HG03060 (cell line): ENCODE results near the gene NOTCH2.
"Not testable (repeated sequence)": the region's sequence is repeated elsewhere in the genome, so short reads cannot be mapped to it uniquely, and the experiment has no call there.

ENCODE experiments used
- ATAC-seq: cut with Tn5 transposase; IDR thresholded peaks from one replicate; pipeline ENCODE4 v1.9.1; 2021; ENCODE audit warnings: low read depth, moderate number of reproducible peaks; ENCODE audit not compliant: unreplicated experiment

NOTCH2 gene

GRCh38 chr1:119977113-119977736, 92.2 kb downstream of the NOTCH2 start:
- ATAC-seq = not testable (repeated sequence)

DNA sequence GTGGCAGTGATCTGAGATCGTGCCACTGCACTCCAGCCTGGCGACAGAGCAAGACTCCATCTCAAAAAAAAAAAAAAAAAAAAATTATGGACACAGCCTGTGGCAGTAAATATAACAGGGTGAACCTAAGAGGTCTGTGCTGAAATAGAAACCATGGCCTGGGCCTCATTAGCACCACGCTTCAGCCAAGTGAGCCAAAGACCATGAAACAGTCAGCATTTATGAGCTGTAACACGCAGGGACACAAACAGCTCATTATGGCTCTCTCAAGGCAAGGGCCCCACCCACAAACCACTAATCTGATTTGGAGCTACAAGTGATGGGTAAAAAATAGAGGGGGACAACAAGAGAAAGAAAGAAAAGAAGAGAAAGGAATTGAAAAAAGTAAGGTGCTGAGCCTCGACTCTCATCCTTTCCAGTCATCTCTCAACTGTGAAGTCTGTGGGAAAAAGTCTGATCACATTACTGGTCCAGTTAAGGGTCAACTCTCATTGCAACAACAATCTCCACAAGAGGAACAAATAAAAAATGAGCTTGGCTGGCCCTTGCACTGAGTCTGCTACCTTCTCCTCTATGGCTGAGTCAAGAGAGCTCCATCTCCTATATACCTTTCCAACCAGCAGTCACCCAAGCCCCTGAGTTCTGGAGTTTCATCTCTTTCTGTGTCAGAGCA, 93.7 kb downstream of the NOTCH2 start:
- not testable (repeated sequence) for ATAC-seq

DNA sequence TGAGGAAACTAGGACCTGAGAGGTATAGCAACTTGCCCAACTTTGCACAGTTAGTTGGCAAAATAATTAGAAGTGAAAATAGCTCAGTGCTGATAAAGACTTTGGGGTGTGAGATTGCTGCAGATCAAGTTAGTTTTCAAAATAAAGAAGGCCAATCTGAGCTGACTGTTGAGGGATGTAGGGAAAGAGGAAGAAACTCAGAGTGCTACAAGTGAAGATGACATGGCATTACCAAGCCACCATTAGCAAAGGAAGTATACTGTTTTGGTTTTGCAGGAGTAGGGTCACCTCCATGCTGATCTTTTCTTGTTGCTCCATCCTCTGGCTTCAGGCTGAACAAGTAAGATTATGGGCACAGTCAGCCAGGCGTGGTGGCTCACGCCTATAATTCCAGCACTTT, 94.5 kb downstream of the NOTCH2 start:
- ATAC-seq = no peak

DNA sequence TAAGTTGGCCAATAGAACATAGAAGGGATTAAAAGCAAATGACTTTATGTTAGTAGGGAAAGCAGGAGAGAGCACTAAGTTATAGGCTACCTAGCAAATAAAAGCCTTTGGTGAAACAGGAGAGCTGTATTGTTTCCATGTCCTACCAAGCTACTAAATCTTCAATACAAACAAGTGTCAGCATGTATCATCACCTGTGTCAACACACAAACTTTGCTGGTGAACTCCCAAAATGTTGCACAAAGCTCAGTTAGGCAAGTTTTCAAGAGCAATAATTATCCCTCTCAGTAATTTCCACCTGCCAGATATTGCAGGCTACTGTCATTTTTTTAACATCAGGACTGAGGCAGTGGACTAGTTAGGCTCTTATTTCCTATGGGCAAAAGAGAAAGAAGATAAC, 95.4 kb downstream of the NOTCH2 start:
- ATAC-seq = no peak

DNA sequence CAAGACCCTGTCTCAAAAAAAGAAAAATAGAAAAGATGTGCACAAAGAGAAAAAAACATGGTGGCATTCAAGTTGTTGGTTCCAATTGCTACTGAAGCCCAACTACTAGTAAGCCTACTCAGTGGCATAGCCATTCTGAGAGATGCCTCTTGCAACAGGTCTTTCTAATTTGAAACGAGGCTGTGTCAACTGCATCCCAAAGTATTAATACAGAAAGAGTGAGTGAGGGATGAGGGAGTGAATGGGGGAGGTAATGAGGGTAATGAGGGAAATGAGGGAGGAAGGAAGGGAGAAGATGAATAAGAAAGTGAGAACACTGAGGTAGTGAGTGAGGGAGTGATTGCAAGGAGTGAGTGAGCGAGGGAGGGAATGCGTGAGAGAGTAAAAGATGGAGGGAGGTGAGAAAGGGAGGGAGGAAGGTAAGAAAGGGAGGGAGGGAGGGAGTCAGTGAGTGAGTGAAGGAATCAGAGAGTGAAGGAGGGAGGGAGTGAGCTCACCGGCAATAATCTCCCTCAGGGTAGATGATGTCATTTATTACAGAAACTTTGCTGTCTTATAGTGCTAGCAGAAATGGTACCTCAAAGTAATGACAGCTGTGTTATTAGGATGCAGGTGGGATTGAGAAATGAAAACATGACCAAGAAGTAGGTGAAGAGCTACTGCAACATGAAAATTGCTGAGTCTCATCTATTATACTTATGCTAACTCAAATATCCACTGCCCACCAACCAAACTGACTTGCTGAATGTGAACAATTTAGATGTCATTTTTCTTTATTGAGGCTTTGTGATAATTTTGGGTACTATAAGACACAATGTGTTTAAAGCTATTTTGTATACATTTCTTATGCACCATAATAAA, 97.5 kb downstream of the NOTCH2 start:
- ATAC-seq = no peak

- no peak for ATAC-seq
Observed at GRCh38 chr1:119968601-119969000, 100.9 kb downstream of the NOTCH2 start.

DNA sequence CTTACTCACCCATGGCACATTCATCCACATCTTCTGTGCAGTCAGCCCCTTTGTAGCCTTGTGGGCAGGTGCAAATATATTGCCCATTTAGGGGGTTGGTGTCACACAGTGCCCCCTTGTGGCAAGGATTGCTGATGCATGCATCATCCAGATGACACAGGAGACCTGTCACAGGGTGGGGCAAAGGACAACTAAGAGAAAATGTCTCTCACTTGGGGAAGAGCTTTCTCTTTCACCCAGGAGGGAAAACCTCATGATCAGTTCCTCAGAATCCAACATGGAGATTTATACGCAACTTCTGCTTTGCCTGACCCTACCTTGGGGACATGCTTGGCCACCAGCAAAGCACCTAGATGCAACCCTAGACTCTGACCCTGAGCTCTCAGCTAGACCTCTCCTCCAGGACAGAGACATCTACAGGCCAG, 101.4 kb downstream of the NOTCH2 start:
- no peak for ATAC-seq

GRCh38 chr1:119966681-119967080, 102.8 kb downstream of the NOTCH2 start:
- no peak for ATAC-seq

DNA sequence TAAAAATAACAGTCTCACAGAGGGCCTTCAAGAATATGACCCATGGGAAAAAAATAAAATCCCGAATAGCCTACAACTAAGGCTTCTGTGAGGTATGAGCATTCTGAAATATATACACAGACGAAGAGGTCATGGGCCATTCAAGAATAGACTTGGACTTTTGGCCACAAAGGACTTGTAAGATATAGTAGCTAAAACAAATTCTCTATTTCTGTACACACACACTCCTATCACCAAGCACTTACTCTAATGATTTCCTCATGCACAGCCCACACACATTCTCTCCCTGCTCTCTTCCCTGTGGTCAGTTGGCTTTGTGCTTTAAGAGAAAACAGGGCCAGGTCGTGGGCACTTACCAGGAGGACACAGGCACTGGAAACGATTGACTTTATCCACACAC, 103.4 kb downstream of the NOTCH2 start:
- no peak for ATAC-seq

- ATAC-seq = no peak
Observed at GRCh38 chr1:119964673-119965363, 104.6 kb downstream of the NOTCH2 start.

DNA sequence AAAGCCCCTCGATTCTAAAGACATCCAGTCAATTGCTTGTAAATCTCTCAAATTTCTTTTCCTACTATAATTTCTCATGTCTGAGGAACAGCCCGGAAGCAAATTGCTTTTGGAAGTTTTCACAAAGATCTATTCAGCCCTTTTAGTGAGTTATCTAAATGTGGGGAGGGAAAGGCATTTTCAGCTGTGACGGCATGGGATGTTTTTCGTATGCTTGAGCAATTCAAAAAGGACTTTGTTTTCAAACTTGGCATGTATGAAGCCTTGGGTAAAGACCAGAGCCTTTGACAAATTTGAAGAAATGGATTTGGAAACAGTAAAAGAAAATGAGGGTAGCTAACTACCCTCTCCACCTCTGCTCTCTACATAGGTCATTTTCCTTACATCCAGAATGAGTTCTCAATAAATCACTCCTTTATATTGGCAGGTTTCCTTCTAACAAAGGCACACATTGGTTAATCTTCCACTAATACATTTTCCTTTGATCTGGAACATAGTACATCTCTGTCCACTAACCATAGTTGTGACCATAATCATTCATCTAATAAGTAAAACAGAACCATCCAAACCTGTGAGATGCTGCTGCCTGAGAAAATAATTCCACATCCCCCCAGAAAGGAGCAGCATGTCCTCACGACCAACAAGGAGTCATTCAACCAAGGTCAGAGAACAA, 107.0 kb downstream of the NOTCH2 start:
- no peak for ATAC-seq

DNA sequence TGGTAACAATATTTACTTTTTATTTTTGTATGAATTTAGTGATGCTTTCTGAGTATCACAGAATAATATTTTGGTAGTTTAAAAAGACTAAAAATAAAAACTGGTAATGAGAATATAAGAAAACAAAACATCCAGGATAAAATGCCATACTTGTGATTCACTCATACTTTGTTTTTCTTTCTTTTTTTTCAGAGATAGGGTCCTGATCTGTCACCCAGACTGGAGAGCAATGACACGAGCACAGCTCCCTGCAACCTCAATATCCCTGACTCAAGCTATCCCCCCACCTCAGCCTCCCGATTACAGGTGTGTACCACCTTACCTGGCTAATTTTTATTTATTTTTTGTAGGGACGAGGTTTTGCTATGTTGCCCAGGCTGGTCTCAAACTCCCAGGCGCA, 109.0 kb downstream of the NOTCH2 start:
- no peak for ATAC-seq

GRCh38 chr1:119959268-119960220, 109.9 kb downstream of the NOTCH2 start:
- ATAC-seq = no peak

DNA sequence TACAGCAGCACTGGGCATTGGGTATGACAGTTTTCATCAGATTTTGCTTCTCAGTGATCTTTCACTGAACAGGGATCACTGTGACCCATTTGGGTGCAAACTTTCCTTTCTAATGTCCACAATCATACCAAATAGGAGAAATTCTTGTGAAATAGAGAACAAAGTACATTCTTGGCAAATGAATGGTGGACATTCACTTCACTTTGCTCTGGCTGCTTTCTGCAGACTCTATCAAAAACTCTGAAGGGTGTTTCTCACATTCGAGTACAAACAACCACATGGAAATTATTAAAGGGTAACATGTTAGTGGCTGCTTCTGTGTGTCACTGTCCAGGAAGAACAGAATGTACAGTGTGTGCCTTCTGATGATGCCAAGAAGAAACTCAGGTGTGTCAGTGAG, 111.2 kb downstream of the NOTCH2 start:
- no peak for ATAC-seq

GRCh38 chr1:119956306-119956705, 113.2 kb downstream of the NOTCH2 start:
- ATAC-seq = no peak

DNA sequence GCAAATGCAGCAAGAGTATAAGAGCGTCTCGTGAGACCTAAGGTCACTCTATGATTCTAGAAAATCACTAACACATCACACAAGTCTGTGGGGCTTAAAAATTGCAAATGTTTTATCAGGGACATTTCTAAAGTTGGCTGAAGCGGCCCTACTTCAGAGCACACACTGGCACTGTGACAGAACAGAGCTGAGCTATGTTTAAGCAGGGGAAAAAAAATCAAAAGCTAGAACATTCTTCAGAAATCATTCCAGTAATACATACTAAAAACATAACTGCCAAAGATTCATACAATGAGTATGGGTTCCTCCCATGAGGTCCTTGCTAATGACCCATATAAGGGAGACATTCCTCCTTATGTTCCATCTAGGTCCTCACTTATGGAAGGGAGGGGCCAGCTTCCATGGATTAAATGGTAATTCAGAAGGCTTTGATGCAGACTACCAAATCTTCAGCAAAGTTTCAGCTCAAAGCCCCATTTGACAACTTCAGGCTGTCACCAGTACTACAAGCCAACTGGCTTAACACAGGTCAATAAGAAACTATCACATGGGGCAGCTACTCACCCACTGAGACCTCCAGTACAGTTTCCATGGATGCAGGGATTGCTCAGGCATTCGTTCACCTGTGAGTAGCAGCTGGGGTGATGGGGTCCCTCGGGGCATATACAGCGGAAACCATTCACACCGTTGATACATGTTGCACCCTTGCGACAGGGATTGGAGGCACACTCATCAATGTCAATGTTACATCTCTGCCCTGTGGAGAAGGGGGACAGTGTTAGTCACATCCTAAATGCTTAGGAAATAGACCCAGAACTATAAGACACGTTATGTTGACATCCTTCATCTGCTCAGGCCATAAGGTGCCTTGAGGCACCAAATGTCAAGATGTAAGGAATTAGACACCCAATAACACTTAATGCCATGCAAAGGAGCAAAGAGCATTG, 114.7 kb downstream of the NOTCH2 start:
- ATAC-seq = no peak

GRCh38 chr1:119953266-119953998, 116.0 kb downstream of the NOTCH2 start:
- ATAC-seq = no peak
